IMR-90 (cell line): ENCODE measurements around the gene ADD1. TPM values are rescaled to one million over a fixed set of nuclear protein-coding genes. Genes with fewer than 3 reads are reported as not detected.

Experiments
- ATAC-seq: fragments of 200-7000 bp; cut with Tn5 transposase; 2 replicates; pipeline ENCODE4 v1.9.1; 2020; ENCODE audit warnings: low read depth, mild to moderate bottlenecking, moderate library complexity
- BruUV-seq: library from RNA; stranded (reverse); fragments of 400-500 nt; replicated peaks from 2 replicates; lab custom pipeline; 2021; lab: Mats Ljungman, UMichigan
- CTCF ChIA-PET: fragments of 300-600 bp; formaldehyde crosslinking; extraction: SDS; loops from one replicate; lab custom pipeline; 2021; ENCODE audit warnings: antibody characterized with exemption; lab: Yijun Ruan, JAX
- POLR2A ChIA-PET: fragments of 300-600 bp; sonication (Branson Sonifier 250); formaldehyde crosslinking; loops from one replicate; lab custom pipeline; 2022; ENCODE audit warnings: antibody characterized with exemption; ENCODE audit not compliant: unreplicated experiment; lab: Charles Lee
- DNase-seq: peaks from one replicate; pipeline ENCODE4 v3.0.0; 2013
- H2AFZ ChIP-seq: replicated peaks from 2 replicates; pipeline ENCODE3; 2013; ENCODE audit warnings: low read length, mild to moderate bottlenecking; ENCODE audit not compliant: poor library complexity
- H2AK5ac ChIP-seq: 2 replicates; pipeline ENCODE4 v1.6.1; 2013; ENCODE audit warnings: low read depth, low read length, inconsistent platforms
- H2AK9ac ChIP-seq: replicated peaks from 2 replicates; pipeline ENCODE3; 2013; ENCODE audit warnings: mild to moderate bottlenecking, low read depth, low read length, moderate library complexity; ENCODE audit not compliant: poor library complexity
- H2BK120ac ChIP-seq: 2 replicates; pipeline ENCODE4 v1.6.1; 2013; ENCODE audit warnings: low read depth, low read length, inconsistent platforms
- H2BK15ac ChIP-seq: 3 replicates; pipeline ENCODE4 v1.6.1; 2013; ENCODE audit warnings: low read depth, low read length, inconsistent platforms
- H2BK20ac ChIP-seq: 2 replicates; pipeline ENCODE4 v1.6.1; 2013; ENCODE audit warnings: low read depth, mild to moderate bottlenecking, inconsistent platforms, low read length, moderate library complexity
- H2BK5ac ChIP-seq: 2 replicates; pipeline ENCODE4 v1.6.1; 2013; ENCODE audit warnings: mild to moderate bottlenecking, low read depth, low read length, inconsistent platforms; ENCODE audit not compliant: poor library complexity, severe bottlenecking
- H3K14ac ChIP-seq: replicated peaks from 2 replicates; pipeline ENCODE4 v1.6.1; 2013; ENCODE audit warnings: low read depth, low read length, inconsistent platforms
- H3K18ac ChIP-seq: 2 replicates; pipeline ENCODE4 v1.6.1; 2013; ENCODE audit warnings: low read depth, low read length, control low read depth
- H3K23ac ChIP-seq: 2 replicates; pipeline ENCODE4 v1.6.1; 2013; ENCODE audit warnings: low read depth, low read length, inconsistent platforms
- H3K27ac ChIP-seq: 2 replicates; pipeline ENCODE4 v1.5.1; 2013; ENCODE audit warnings: mild to moderate bottlenecking, control low read depth, low read length; ENCODE audit not compliant: insufficient read depth
- H3K27me3 ChIP-seq: 2 replicates; pipeline ENCODE4 v1.6.1; 2013; ENCODE audit warnings: low read length; ENCODE audit not compliant: control insufficient read depth, insufficient read depth
- H3K36me3 ChIP-seq: 2 replicates; pipeline ENCODE4 v1.6.1; 2013; ENCODE audit warnings: low read length, mixed read lengths; ENCODE audit not compliant: control insufficient read depth, insufficient read depth
- H3K4ac ChIP-seq: 2 replicates; pipeline ENCODE4 v1.6.1; 2013; ENCODE audit warnings: low read depth, low read length, inconsistent platforms
- H3K4me1 ChIP-seq: 2 replicates; pipeline ENCODE4 v1.6.1; 2013; ENCODE audit warnings: low read length, mixed read lengths; ENCODE audit not compliant: control insufficient read depth, insufficient read depth
- H3K4me2 ChIP-seq: 2 replicates; pipeline ENCODE4 v1.6.1; 2013; ENCODE audit warnings: low read depth, mild to moderate bottlenecking, control low read depth, low read length, moderate library complexity
- H3K4me3 ChIP-seq: 2 replicates; pipeline ENCODE4 v1.5.1; 2013; ENCODE audit warnings: low read depth, mild to moderate bottlenecking, control low read depth, low read length, moderate library complexity; ENCODE audit not compliant: insufficient read depth
- H3K56ac ChIP-seq: 2 replicates; pipeline ENCODE4 v1.6.1; 2013; ENCODE audit warnings: low read length, inconsistent platforms; ENCODE audit not compliant: insufficient read depth; ENCODE audit errors: extremely low read depth
- H3K79me1 ChIP-seq, 2 experiments: 2 replicates each; pipeline ENCODE4 v1.6.1; 2013; ENCODE audit warnings: low read length in 2 of 2, inconsistent platforms in 1 of 2, low read depth in 1 of 2
- H3K9ac ChIP-seq: 2 replicates; pipeline ENCODE4 v1.6.1; 2013; ENCODE audit warnings: low read depth, low read length, control low read depth
- H3K9me1 ChIP-seq: 2 replicates; pipeline ENCODE4 v1.6.1; 2013; ENCODE audit warnings: low read length, inconsistent platforms; ENCODE audit not compliant: insufficient read depth
- H3K9me3 ChIP-seq: 2 replicates; pipeline ENCODE4 v1.6.1; 2013; ENCODE audit warnings: low read length; ENCODE audit not compliant: control insufficient read depth, insufficient read depth
- H4K20me1 ChIP-seq: 2 replicates; pipeline ENCODE4 v1.6.1; 2013; ENCODE audit warnings: low read length, inconsistent platforms; ENCODE audit not compliant: insufficient read depth
- H4K5ac ChIP-seq: 2 replicates; pipeline ENCODE4 v1.6.1; 2013; ENCODE audit warnings: mild to moderate bottlenecking, low read depth, low read length, control low read depth
- H4K8ac ChIP-seq, 2 experiments: 2 replicates each; pipeline ENCODE4 v1.6.1; 2013; ENCODE audit warnings: low read depth in 2 of 2, low read length in 2 of 2, control low read depth in 1 of 2, inconsistent platforms in 1 of 2
- H4K91ac ChIP-seq: 2 replicates; pipeline ENCODE4 v1.6.1; 2013; ENCODE audit warnings: low read depth, low read length, inconsistent platforms; ENCODE audit not compliant: insufficient read depth
- CEBPB ChIP-seq: IDR thresholded peaks from 2 replicates; pipeline ENCODE4 v1.6.1; 2012; ENCODE audit warnings: low read depth, low read length, improper control_type of control experiment
- WGBS, 2 experiments: methylation state at CpG; one replicate each; pipeline versions ENCODE4 v1.1.5 to v1.1.7; 2013; ENCODE audit warnings: missing lambda C conversion rate in 2 of 2; ENCODE audit not compliant: insufficient read length in 1 of 2; ENCODE audit errors: extremely low coverage in 2 of 2; 5-methylcytosine and 5-hydroxymethylcytosine counted together
- dilution Hi-C: fragments of 300-500 bp; cut with HindIII; formaldehyde crosslinking; loops from one replicate; pipeline ENCODE4 v1.14.3; 2018; ENCODE audit warnings: low sequenced_read_pairs; ENCODE audit not compliant: unreplicated experiment
- in situ Hi-C: fragments of 300-500 bp; cut with MboI; formaldehyde crosslinking; loops from 3 replicates; pipeline ENCODE4 v1.14.3; 2019; ENCODE audit warnings: low sequenced_read_pairs, inconsistent platforms, mixed read lengths
- intact Hi-C: fragments of 100-400 bp; cut with micrococcal nuclease; formaldehyde crosslinking; loops from 2 replicates; pipeline ENCODE4 v1.10.0; 2022
- polyA plus RNA-seq, 3 experiments: library from polyadenylated mRNA; depleted of rRNA; stranded (reverse); fragments of >200 nt; gene quantifications; 2 replicates each; pipeline ENCODE4 v1.2.3, GENCODE V29; 2012; ENCODE audit warnings: low replicate concordance in 1 of 3
- total RNA-seq: library from RNA; depleted of rRNA; stranded (reverse); fragments of >200 nt; gene quantifications from 2 replicates; pipeline ENCODE4 v1.2.3, GENCODE V29; 2012

The ADD1 gene
- total and polyA plus RNA-seq, 2 of the 4 experiments (the other 2 are of a cell fraction) = 122 to 215 TPM

- H3K27me3 ChIP-seq = no peaks in the 10 kb centered on the region
- no peaks in the 10 kb centered on the region for H3K9me3 ChIP-seq
- no peak overlapping the region for H3K56ac ChIP-seq
- no peak overlapping the region for H2AFZ ChIP-seq
- no peak overlapping the region for H3K23ac ChIP-seq
- no peak overlapping the region for H3K18ac ChIP-seq
- no peak overlapping the region for H4K8ac ChIP-seq
- no peak overlapping the region for H2BK120ac ChIP-seq
- peaks cover 67% of the 10 kb centered on the region for H3K36me3 ChIP-seq
- no peak overlapping the region for H3K14ac ChIP-seq
- no peak overlapping the region for H4K91ac ChIP-seq
- ATAC-seq (no peak), DNase-seq (no peak)
- H3K4me2 ChIP-seq = no peak overlapping the region
- H3K9me1 ChIP-seq = peaks cover 22% of the 10 kb centered on the region
- no peak overlapping the region for H3K27ac ChIP-seq
- H3K4ac ChIP-seq = no peak overlapping the region
- peaks cover 4% of the 10 kb centered on the region for H3K4me1 ChIP-seq
- in situ Hi-C loops = no loop called here
- 95% methylated on average over 8 of the region's 13 CpGs; no CpG with 5 or more reads in 1 of the 2 experiments for WGBS, 2 experiments
- TF ChIP-seq CEBPB = no peak
- ChIA-PET CTCF (no interaction called here), POLR2A (no interaction called here)
- H2AK5ac ChIP-seq = no peak overlapping the region
- no peak overlapping the region for H2AK9ac ChIP-seq
- no peak overlapping the region for H3K9ac ChIP-seq
- intact Hi-C loops = no loop called here
- H2BK5ac ChIP-seq = no peak overlapping the region
- no peak overlapping the region for H2BK15ac ChIP-seq
- peaks cover 20% of the 10 kb centered on the region for H4K20me1 ChIP-seq
- dilution Hi-C loops = no loop called here
- no TSS peak for BruUV-seq
- H3K4me3 ChIP-seq = no peak overlapping the region
- peaks cover 26 to 67% of the 10 kb centered on the region in 2 experiments for H3K79me1 ChIP-seq
- no peak overlapping the region for H2BK20ac ChIP-seq
- no peak overlapping the region for H4K5ac ChIP-seq
Observed at GRCh38 chr4:2905544-2905943, 61.9 kb downstream of the ADD1 start.
